OCI-LY1 (cell line): Measurements from ENCODE around the gene SLC4A8.

ENCODE experiments used
- EZH2 ChIP-seq: fragments of 200-600 bp; sonication (generic), shearing (Covaris generic); IDR thresholded peaks from 2 replicates; pipeline ENCODE4 v1.8.0; 2017; ENCODE audit warnings: borderline replicate concordance, mixed run types, mild to moderate bottlenecking, antibody characterized with exemption, low read length, moderate library complexity, mixed read lengths
- TF ChIP-seq, protein P1 (sequence below): fragments of 200-600 bp; sonication (generic), shearing (Covaris generic); IDR thresholded peaks from 2 replicates; pipeline ENCODE4 v1.5.1; 2017; ENCODE audit warnings: mild to moderate bottlenecking, antibody characterized with exemption, low read length, moderate library complexity, mixed read lengths

DNA sequence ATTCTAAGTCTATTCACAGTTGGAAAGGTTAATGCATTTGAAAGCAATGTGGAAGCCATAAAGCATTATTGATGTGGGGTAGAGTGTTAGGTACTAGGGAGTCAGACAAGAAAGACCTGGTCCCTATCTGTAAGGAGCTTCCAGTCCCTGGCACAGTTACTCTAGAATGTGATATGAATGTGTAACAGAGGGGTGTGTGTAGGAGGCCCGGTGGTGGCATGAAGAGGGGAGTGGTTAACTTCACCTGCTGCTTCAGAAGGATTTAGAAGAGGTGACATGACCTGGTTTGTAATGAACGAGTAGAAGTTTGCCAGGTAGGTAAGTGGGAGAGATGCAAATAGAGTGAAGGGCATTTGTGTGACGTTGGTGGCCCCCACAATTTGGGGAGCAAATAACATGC, 18.3 kb upstream of the SLC4A8 start:
- TF ChIP-seq, protein P1, sequence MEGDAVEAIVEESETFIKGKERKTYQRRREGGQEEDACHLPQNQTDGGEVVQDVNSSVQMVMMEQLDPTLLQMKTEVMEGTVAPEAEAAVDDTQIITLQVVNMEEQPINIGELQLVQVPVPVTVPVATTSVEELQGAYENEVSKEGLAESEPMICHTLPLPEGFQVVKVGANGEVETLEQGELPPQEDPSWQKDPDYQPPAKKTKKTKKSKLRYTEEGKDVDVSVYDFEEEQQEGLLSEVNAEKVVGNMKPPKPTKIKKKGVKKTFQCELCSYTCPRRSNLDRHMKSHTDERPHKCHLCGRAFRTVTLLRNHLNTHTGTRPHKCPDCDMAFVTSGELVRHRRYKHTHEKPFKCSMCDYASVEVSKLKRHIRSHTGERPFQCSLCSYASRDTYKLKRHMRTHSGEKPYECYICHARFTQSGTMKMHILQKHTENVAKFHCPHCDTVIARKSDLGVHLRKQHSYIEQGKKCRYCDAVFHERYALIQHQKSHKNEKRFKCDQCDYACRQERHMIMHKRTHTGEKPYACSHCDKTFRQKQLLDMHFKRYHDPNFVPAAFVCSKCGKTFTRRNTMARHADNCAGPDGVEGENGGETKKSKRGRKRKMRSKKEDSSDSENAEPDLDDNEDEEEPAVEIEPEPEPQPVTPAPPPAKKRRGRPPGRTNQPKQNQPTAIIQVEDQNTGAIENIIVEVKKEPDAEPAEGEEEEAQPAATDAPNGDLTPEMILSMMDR = no peak
- TF ChIP-seq EZH2 = no peak
